Hepatocyte (in vitro differentiated cells): ENCODE measurements around the gene POT1.

ENCODE experiments used
- EZH2phosphoT487 ChIP-seq: fragments of 200-600 bp; sonication (generic); IDR thresholded peaks from one replicate; pipeline ENCODE4 v1.6.1; 2018; ENCODE audit warnings: antibody characterized with exemption, mild to moderate bottlenecking, low read depth, moderate library complexity; ENCODE audit not compliant: unreplicated experiment, severe bottlenecking
- TF ChIP-seq, protein P1 (sequence below): fragments of 200-600 bp; sonication (generic); IDR thresholded peaks from 2 replicates; pipeline ENCODE4 v1.5.1; 2016; ENCODE audit warnings: antibody characterized with exemption, mild to moderate bottlenecking; ENCODE audit not compliant: poor library complexity

DNA sequence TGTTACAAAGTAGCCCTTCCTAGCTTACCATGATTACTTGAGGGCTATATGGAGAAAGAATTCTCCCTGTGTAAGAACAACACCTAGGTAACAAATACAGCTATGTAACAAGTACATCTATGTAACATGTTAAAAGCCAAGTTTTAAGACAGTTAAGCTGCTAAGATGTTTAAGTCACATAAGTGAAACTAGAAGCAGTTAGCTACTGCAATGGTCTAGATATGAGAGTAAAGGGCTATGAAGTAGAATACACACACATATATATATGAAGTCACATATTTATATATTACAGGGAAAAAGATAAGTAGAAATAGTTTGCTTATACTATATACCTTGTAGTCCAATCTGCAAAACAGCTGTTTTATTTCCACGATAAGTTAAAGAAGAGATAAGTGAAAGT is 14.4 kb downstream of the POT1 start:
- TF ChIP-seq, protein P1, sequence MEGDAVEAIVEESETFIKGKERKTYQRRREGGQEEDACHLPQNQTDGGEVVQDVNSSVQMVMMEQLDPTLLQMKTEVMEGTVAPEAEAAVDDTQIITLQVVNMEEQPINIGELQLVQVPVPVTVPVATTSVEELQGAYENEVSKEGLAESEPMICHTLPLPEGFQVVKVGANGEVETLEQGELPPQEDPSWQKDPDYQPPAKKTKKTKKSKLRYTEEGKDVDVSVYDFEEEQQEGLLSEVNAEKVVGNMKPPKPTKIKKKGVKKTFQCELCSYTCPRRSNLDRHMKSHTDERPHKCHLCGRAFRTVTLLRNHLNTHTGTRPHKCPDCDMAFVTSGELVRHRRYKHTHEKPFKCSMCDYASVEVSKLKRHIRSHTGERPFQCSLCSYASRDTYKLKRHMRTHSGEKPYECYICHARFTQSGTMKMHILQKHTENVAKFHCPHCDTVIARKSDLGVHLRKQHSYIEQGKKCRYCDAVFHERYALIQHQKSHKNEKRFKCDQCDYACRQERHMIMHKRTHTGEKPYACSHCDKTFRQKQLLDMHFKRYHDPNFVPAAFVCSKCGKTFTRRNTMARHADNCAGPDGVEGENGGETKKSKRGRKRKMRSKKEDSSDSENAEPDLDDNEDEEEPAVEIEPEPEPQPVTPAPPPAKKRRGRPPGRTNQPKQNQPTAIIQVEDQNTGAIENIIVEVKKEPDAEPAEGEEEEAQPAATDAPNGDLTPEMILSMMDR, result no peak
- no peak for TF ChIP-seq EZH2phosphoT487
